Adrenal gland (tissue), 12 donors: ENCODE results near the gene NPSR1. TPM values are rescaled to one million over a fixed set of nuclear protein-coding genes. Genes with fewer than 3 reads are reported as not detected.

Experiments used
- DNase-seq, 7 donors: peaks; one replicate each; pipeline ENCODE4 v3.0.0-alpha.2; 2019 to 2020
- H3K27ac ChIP-seq, 5 donors: fragments of 200-600 bp; sonication (generic) in 4 of 5; 1 replicate in 3 of 5; 2 replicates in 2 of 5; pipeline versions ENCODE4 v1.5.1 to v1.8.0; 2016 to 2020; ENCODE audit warnings: mild to moderate bottlenecking in 1 of 5
- H3K27me3 ChIP-seq: fragments of 200-600 bp; 2 replicates; pipeline ENCODE4 v1.8.0; 2021
- H3K36me3 ChIP-seq, 2 donors: fragments of 200-600 bp; replicated peaks in 1 of 2; 1 replicate in 1 of 2; 2 replicates in 1 of 2; pipeline versions ENCODE4 v1.5.1 to v1.8.0; 2018 to 2022
- H3K4me1 ChIP-seq, 2 donors: fragments of 200-600 bp; replicated peaks in 1 of 2; 1 replicate in 1 of 2; 2 replicates in 1 of 2; pipeline versions ENCODE4 v1.5.1 to v1.8.0; 2018 to 2021
- H3K4me3 ChIP-seq, 4 donors: fragments of 200-600 bp; sonication (generic) in 3 of 4; one replicate each; pipeline ENCODE4 v1.5.1; 2016 to 2018
- H3K9me3 ChIP-seq, 3 donors: fragments of 200-600 bp; sonication (generic) in 1 of 3; replicated peaks in 1 of 3; 1 replicate in 2 of 3; 2 replicates in 1 of 3; pipeline versions ENCODE4 v1.5.1 to v1.8.0; 2016 to 2021
- POLR2A ChIP-seq, 2 donors: fragments of 450-650 bp; IDR thresholded peaks; one replicate each; pipeline ENCODE4 v1.6.1; 2017; ENCODE audit warnings: antibody characterized with exemption in 2 of 2, mild to moderate bottlenecking in 2 of 2, moderate library complexity in 1 of 2
- WGBS, 4 donors: extraction: QIAGEN DNeasy Blood & Tissue Kit in 2 of 4; methylation state at CpG; one replicate each; pipeline versions ENCODE4 v1.1.5 to v1.1.7; 2013 to 2017; 5-methylcytosine and 5-hydroxymethylcytosine counted together
- intact Hi-C, 2 donors: fragments of 100-400 bp; cut with DNase I; formaldehyde crosslinking; loops; one replicate each; pipeline versions ENCODE4 v1.14.1 to v1.15.0; 2022 to 2023
- polyA plus RNA-seq, 3 donors: library from polyadenylated mRNA; stranded (reverse); fragments of 200-250 nt in 2 of 3; fragments of 350-450 nt in 1 of 3; fragmentation: Illumina TruSeq in 1 of 3; extraction: RNeasy Lipid Tissue Mini Kit (QIAGEN cat#74804) in 1 of 3; gene quantifications; one replicate each; pipeline ENCODE4 v1.2.3, GENCODE V29; 2013 to 2014
- total RNA-seq, 9 donors: library from RNA; depleted of rRNA in 4 of 9; stranded (reverse); fragments of >200 nt in 4 of 9; fragments of 120-200 nt in 1 of 9; fragmentation: NEBNext Ultra II Directional in 1 of 9; extraction: Animal tissue kit (Norgen Biotek cat#: 25700) in 1 of 9; gene quantifications; one replicate each; pipeline versions ENCODE4 v1.1.0 to v1.2.4, GENCODE V29; 2013 to 2023
- TF ChIP-seq, protein P1 (sequence below), 6 experiments: fragments of 450-650 bp in 4 of 6; fragments of 200-600 bp in 2 of 6; sonication (generic) in 1 of 6; IDR thresholded peaks; 1 replicate in 5 of 6; 2 replicates in 1 of 6; pipeline versions ENCODE4 v1.5.1 to v1.8.0; 2016 to 2021; ENCODE audit warnings: antibody characterized with exemption in 6 of 6, mild to moderate bottlenecking in 2 of 6, moderate library complexity in 1 of 6
- donor health status: healthy with polysubstance abuse.
- donor health status: Bipolar disorder and iron deficiency.
- donor health status: DM: yes; HTN: yes; CAD: no.
- donor health status: DM: no; HTN: no; CAD: no.
- donor health status: DM: no; HTN: no; CAD: no.
- donor health status: DM: yes; HTN: yes; CAD: no.

Gene NPSR1
- total and polyA plus RNA-seq, 12 donors, result not detected

DNA sequence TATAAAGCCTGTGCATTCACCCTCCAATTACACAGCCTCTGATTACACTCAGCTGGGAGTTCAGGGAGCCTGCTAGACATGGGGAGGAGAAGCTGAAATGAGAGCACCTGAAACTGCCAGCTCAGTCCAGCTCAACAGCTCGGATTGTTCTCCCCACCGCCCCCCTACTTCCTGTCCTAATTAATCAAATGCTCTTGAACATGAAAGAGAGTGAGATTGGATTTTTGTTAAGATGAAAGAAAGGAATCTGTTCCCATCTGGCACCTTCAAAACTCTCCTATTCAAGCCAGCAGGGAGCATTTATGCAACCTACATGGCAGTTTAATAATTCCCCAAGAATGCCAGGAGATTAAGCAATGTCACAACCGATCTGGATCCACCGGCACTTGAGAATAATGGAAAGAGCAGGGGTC lies 98.0 kb downstream of the NPSR1 start:
- Histone ChIP-seq H3K36me3 (no peaks in the 10 kb centered on the region), H3K4me3 (no peak overlapping the region), H3K9me3 (no peaks in the 10 kb centered on the region), H3K27me3 (no peaks in the 10 kb centered on the region), H3K4me1 (peaks cover 0 to 7% of the 10 kb centered on the region in 2 donors), H3K27ac (peak overlapping the region in 1 of 5 donors; percentile 14)
- intact Hi-C loops, result no loop called here
- peak in 2 of 7 donors; percentile 23 to 34 for DNase-seq
- WGBS, 4 donors, result 15 to 21% (median 20%) methylated on average over 4 of the region's 4 CpGs
- TF ChIP-seq, protein P1, sequence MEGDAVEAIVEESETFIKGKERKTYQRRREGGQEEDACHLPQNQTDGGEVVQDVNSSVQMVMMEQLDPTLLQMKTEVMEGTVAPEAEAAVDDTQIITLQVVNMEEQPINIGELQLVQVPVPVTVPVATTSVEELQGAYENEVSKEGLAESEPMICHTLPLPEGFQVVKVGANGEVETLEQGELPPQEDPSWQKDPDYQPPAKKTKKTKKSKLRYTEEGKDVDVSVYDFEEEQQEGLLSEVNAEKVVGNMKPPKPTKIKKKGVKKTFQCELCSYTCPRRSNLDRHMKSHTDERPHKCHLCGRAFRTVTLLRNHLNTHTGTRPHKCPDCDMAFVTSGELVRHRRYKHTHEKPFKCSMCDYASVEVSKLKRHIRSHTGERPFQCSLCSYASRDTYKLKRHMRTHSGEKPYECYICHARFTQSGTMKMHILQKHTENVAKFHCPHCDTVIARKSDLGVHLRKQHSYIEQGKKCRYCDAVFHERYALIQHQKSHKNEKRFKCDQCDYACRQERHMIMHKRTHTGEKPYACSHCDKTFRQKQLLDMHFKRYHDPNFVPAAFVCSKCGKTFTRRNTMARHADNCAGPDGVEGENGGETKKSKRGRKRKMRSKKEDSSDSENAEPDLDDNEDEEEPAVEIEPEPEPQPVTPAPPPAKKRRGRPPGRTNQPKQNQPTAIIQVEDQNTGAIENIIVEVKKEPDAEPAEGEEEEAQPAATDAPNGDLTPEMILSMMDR (IDR thresholded peaks at IDR 0.05), result no peak
- TF ChIP-seq POLR2A (IDR thresholded peaks at IDR 0.05), result no peak

DNA sequence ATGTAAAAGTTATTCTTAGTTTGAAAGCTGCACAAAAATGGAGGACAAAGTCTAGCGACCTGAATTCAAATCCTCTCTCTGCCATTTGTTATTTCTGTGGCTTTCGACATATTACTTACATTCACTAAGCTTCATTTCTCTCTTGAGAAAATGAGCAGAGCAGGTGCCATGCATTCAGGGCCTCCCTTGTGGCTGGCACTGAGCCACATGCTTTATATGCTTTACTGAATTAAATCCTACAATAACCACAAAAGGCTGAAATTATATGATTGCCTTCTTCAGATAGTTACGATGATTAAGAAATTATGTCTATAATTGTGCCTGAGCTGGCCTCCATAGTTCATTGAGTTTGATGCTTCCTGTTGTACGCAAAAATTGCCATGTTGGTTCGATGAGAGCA lies 98.7 kb downstream of the NPSR1 start:
- H3K9me3 ChIP-seq, result no peaks in the 10 kb centered on the region
- DNase-seq, result no peak
- H3K4me1 ChIP-seq, result peaks cover 0 to 7% of the 10 kb centered on the region in 2 donors
- H3K36me3 ChIP-seq, result no peaks in the 10 kb centered on the region
- no peaks in the 10 kb centered on the region for H3K27me3 ChIP-seq
- WGBS, 4 donors, result 91 to 96% (median 93%) methylated on average over 5 of the region's 5 CpGs
- H3K4me3 ChIP-seq, result no peak overlapping the region
- H3K27ac ChIP-seq, result no peak overlapping the region
- intact Hi-C loops, result no loop called here
- TF ChIP-seq, protein P1 (IDR thresholded peaks at IDR 0.05), result no peak
- no peak for TF ChIP-seq POLR2A (IDR thresholded peaks at IDR 0.05)

DNA sequence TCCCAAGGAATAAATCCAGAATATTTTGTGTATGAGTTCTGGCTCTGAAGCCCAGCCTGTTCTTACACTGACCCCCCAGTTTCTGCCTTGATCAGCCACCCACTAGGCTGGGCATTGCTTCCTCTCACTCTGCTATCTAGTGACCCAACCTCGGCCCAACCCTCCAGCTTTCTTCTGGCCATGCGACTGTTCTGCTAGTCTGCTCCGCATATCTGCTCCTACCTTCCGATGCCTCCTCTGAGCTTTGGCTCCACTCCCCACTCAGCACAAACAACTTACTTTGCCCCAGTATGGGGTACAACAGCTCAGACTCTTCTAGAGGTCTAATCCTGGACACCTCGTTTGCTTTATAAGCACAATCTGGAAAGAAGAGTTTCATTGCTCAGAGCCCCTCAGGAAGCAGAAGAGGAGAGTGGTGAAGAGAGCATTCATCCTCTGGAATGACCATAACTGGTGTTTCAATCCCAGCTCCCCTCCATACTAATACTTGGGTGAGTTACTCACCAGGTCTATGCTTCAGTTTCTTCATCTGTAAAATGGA lies 99.6 kb downstream of the NPSR1 start:
- WGBS, 4 donors, result 73 to 91% (median 83%) methylated on average over 5 of the region's 5 CpGs
- Histone ChIP-seq H3K36me3 (no peaks in the 10 kb centered on the region), H3K27ac (no peak overlapping the region), H3K9me3 (no peaks in the 10 kb centered on the region), H3K27me3 (no peaks in the 10 kb centered on the region), H3K4me1 (peaks cover 0 to 7% of the 10 kb centered on the region in 2 donors), H3K4me3 (no peak overlapping the region)
- intact Hi-C loops, result no loop called here
- DNase-seq, result no peak
- TF ChIP-seq, protein P1 (IDR thresholded peaks at IDR 0.05), result no peak
- no peak for TF ChIP-seq POLR2A (IDR thresholded peaks at IDR 0.05)

DNA sequence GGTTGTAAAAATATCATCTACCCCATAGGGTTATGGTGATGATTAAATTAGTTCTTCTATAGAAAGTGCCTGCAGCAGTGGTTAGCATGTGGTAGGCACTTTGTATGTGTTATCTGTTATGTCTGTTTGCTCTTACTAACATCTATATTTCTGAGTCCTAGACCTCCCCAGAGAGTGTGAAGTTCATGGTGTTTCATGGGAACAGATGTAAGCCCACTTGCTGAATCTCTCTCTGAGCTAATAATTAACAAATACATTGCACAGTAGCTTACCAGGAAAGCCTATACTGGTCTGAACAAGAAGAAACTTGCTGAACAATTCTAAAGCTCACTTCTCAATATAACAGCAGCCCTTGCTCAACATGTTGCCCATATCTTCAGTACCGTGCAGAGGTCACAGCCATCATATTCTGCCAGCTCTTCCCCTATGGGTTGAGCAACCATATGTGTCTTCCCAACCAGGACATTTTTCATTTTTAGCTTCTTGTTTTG lies 100.1 kb downstream of the NPSR1 start:
- no peak overlapping the region for H3K4me3 ChIP-seq
- no peak overlapping the region for H3K27ac ChIP-seq
- no peaks in the 10 kb centered on the region for H3K27me3 ChIP-seq
- H3K4me1 ChIP-seq, result peaks cover 0 to 7% of the 10 kb centered on the region in 2 donors
- H3K36me3 ChIP-seq, result no peaks in the 10 kb centered on the region
- intact Hi-C loops, result no loop called here
- no peak for DNase-seq
- H3K9me3 ChIP-seq, result no peaks in the 10 kb centered on the region
- 60 to 80% (median 69%) methylated on average over 1 of the region's 1 CpG for WGBS, 4 donors
- TF ChIP-seq, protein P1 (IDR thresholded peaks at IDR 0.05), result no peak
- TF ChIP-seq POLR2A (IDR thresholded peaks at IDR 0.05), result no peak
